GM19468 (cell line): ENCODE data around the gene OPRD1.
"Not testable (repeated sequence)": the region's sequence is repeated elsewhere in the genome, so short reads cannot be mapped to it uniquely, and the experiment has no call there.

Experiments
- ATAC-seq: cut with Tn5 transposase; IDR thresholded peaks from one replicate; pipeline ENCODE4 v1.9.1; 2021; ENCODE audit warnings: mild to moderate bottlenecking, moderate library complexity, moderate number of reproducible peaks; ENCODE audit not compliant: unreplicated experiment; ENCODE audit errors: extremely low read depth

OPRD1 gene

GRCh38 chr1:28811766-28812668 lies at the start of gene OPRD1:
OPRD1 (plus strand) TSS chr1:28812170; CDS start chr1:28812384, 214 bp downstream.
- no peak for ATAC-seq

- no peak for ATAC-seq
Measured at GRCh38 chr1:28766532-28767183, 45.3 kb upstream of the OPRD1 start.

DNA sequence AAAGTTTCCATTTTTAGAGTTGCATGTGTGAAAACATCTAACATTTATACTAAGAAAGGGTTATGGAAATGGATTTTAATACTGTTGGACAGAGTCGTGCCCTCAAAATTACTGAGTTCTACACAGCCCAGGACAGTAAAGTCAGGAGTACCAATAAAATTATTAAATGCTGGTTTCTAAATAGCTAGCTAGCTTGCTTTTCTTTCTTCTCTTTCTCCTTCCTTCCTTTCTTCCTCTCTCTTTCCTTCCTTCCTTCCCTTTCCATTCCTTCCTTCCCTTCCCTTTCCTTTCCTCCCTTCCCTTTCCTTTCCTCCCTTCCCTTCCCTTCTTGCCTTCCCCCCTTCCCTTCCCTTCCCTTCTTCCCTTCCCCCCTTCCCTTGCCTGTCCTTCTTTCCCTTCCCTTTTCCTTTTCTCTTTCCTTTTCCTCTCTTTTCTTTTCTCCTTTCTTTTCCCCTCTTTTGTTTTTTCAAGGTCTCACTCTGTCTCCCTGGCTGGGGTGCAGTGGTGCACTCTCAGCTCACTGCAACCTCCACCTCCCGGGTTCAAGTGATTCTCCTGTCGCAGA lies 41.3 kb upstream of the OPRD1 start:
- ATAC-seq = no peak

DNA sequence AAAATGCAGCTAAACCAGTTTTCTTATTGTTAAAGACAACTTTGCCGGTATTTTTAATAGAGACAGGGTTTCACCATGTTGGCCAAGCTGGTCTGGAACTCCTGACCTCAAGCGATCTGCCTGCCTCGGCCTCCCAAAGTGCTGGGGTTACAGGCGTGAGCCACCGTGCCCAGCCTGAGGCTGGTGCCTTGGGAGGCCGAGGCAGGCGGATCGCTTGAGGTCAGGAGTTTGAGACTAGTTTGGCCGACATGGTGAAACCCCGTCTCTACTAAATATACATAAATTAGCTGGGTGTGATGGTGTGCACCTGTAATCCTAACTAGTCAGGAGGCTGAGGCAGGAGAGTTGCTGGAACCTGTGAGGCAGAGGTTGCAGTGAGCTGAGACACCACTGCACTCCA lies 40.0 kb upstream of the OPRD1 start:
- ATAC-seq = not testable (repeated sequence)

DNA sequence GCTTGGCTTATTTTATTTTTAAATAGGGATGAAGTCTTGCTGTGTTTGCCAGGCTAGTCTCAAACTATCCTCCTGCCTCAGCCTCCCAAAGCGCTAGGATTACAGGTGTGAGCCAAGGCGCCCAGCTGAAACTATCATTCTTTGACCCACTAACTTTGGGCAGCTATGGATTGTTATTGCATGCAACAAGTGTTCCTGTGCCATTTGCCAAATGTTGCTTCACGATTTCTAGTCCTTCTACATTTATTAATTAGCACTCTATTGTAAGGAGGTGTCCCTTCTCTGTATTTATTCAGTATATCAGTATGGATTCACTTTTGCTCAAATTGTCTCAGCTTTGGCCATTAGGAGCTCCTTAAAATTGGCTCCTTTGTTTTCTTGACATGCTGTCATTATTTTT lies 38.9 kb upstream of the OPRD1 start:
- no peak for ATAC-seq

DNA sequence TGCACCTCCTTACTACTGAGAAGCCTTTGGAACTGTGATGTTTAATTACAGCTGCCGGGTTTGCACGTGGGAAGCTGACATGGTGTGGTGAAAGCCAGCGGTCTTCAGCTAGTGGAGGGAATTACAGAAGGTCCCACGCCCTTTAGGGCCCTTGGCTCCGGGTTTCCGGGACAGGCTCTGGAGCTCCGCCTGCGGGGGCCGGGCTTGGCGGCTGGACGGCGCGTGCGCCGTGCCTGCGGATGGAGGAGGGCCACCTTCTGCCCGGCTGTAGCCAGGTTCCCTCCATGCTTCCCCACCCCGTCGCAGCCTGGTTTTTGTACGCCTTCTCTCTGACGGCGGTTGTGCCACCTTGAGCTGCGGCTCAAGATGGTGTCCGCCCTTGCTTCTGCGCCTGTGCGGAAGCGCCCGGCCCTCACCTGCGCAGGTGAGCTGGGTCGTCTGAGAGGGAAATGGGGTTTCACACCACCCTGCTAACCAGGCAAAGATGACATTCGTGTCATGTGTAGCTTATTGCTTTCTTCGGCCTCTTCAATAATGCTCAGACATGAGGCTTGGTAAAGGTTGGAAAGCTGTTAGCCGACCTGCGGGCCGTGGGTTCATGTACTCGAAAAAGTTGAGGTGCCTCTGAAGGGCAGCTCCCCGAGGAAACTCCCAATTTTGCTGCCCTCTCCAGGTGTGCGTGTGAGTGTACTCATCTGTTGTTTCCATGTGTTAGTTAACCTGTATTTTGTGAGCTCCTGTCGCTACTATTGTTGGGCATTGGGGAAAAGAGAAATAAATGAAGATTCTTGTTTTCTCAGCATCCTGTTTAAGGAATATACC lies 36.6 kb upstream of the OPRD1 start:
- ATAC-seq = no peak

DNA sequence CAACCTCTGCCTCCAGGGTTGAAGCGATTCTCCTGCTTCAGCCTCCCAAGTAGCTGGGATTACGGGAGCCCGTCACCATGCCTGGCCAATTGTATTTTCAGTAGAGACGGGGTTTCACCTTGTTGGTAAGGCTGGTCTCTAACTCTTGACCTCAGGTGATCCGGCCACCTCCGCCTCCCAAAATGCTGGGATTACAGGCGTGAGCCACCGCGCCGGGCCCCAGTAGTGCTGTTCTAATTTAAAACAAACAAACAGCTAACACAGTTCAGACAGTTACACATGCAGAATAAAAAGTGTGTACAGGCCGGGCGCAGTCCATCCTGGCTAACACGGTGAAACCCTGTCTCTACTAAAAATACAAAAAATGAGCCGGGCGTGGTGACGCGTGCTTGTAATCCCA lies 35.6 kb upstream of the OPRD1 start:
- no peak for ATAC-seq

GRCh38 chr1:28778021-28778420 lies 33.9 kb upstream of the OPRD1 start:
- no peak for ATAC-seq

DNA sequence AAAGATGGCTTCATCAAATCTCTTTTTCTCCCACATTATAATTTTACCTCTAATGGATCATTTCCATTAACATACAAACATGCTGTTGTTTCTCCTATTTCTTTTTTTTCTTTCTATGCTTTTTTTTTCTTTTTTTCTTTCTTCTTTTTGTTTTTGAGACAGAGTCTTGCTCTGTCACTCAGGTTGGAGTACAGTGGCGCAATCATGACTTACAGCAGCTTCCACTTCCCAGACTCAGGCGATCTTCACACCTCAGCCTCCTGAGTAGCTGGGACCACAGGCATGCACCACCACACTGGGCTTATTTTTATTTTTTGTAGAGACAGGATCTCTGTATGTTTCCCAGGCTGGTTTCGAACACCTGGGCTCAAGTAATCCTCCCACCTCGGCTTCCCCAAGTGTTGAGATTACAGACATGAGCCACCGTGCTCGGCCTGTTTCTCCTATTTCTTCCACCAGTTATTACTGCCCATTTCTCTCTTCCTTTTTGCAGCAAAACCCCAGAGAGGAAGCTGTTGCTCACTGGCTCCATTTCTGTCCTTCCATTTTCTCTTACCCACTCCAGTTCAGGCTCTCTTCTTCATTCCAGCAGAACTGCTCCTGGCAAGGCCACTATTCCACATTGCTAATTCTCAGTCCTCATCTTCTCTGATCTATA lies 32.1 kb upstream of the OPRD1 start:
- ATAC-seq = no peak

DNA sequence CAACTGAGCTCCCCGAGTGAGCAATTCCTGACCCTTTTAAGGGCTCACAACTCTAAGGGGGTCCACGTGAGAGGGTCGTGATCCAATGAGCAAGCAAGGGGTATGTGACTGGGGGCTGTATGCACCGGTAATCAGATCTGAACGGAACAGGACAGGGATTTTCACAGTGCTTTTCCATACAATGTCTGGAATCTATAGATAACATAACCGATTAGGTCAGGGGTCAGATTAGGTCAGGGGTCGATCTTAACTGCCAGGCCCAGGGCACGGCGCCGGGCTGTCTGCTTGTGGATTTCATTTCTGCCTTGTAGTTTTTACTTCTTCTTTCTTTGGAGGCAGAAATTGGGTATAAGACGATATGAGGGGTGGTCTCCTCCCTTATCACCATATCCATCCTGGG lies 30.7 kb upstream of the OPRD1 start:
- ATAC-seq = no peak

GRCh38 chr1:28782011-28782410 lies 30.0 kb upstream of the OPRD1 start:
- no peak for ATAC-seq

- no peak for ATAC-seq
Measured at GRCh38 chr1:28783363-28783762, 28.6 kb upstream of the OPRD1 start.

DNA sequence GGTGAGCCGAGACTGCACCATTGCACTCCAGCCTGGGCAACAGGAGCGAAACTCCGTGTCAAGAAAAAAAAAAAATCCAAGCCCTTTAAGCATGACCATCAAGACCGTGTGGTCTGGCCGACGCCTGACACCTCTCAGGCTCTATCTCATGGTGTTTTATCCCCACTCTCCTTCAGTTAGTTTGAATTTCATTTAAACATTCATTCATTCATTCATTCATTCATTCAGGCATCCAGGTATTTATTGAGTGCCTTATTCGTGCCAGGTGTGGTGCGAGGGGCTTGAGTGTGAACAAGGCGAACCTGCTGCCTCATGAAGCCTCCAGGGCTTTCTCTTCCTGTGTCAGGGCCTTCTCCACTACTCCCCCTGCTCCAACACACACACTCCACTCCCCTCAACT lies 22.6 kb upstream of the OPRD1 start:
- ATAC-seq = no peak

DNA sequence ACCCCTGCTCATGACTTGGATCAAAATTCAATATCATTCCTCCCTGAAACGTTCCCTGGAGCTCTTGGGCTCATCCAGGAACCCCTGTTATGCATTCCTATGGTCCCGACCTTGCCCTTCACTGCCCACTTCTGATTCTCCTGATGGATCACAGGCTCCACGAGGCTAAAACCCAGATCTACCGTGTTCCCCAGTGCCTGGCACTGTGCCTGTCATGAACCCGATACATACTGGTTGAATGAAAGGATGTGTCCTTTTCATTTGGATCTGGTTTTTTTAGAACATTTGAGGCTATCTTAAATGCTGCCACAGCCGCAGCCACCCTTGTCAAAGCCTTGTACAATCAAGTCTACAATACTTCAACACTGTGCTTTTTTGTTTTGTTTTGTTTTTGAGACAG lies 22.2 kb upstream of the OPRD1 start:
- ATAC-seq = no peak

- ATAC-seq = no peak
Measured at GRCh38 chr1:28790377-28791035, 21.5 kb upstream of the OPRD1 start.

GRCh38 chr1:28791929-28792328 lies 20.0 kb upstream of the OPRD1 start:
- not testable (repeated sequence) for ATAC-seq

GRCh38 chr1:28792644-28793121 lies 19.3 kb upstream of the OPRD1 start:
- ATAC-seq = no peak

GRCh38 chr1:28794582-28794981 lies 17.4 kb upstream of the OPRD1 start:
- ATAC-seq = not testable (repeated sequence)
